Kidney (tissue), 14 donors: ENCODE measurements around the gene MACROD1. TPM values are rescaled to one million over a fixed set of nuclear protein-coding genes. Genes with fewer than 3 reads are reported as not detected.
A peak's percentile ranks its signal among the peaks of the same experiment; 100 is the strongest.
"Not testable (repeated sequence)": the region's sequence is repeated elsewhere in the genome, so short reads cannot be mapped to it uniquely, and the experiment has no call there.

Experiments
- DNase-seq, 5 donors: peaks; one replicate each; pipeline ENCODE4 v3.0.0-alpha.2; 2013 to 2020
- FAIRE-seq: peaks from 2 replicates; lab custom pipeline; 2012; peaks lifted over from hg19 to GRCh38; lab: Jason Lieb, UNC
- H3K27ac ChIP-seq, 2 donors: one replicate each; pipeline ENCODE4 v1.7.0; 2013; ENCODE audit warnings: low read depth in 2 of 2, low read length in 2 of 2, inconsistent platforms in 1 of 2
- H3K27me3 ChIP-seq: one replicate; pipeline ENCODE4 v1.7.1; 2013; ENCODE audit warnings: low read length, inconsistent platforms; ENCODE audit not compliant: control insufficient read depth, insufficient read depth
- H3K36me3 ChIP-seq, 3 donors: one replicate each; pipeline versions ENCODE4 v1.7.0 to v1.7.1; 2013; ENCODE audit warnings: low read length in 3 of 3, control low read depth in 1 of 3, inconsistent platforms in 1 of 3; ENCODE audit not compliant: insufficient read depth in 3 of 3, control insufficient read depth in 2 of 3
- H3K4me1 ChIP-seq, 3 donors: one replicate each; pipeline versions ENCODE4 v1.7.0 to v1.7.1; 2013; ENCODE audit warnings: low read length in 3 of 3, inconsistent platforms in 1 of 3, low read depth in 1 of 3; ENCODE audit not compliant: control insufficient read depth in 2 of 3, insufficient read depth in 2 of 3
- H3K4me3 ChIP-seq, 3 donors: one replicate each; pipeline versions ENCODE4 v1.7.0 to v1.8.1; 2013; ENCODE audit warnings: low read length in 3 of 3, control low read depth in 1 of 3, inconsistent platforms in 1 of 3
- H3K9ac ChIP-seq, 3 donors: one replicate each; pipeline versions ENCODE4 v1.7.0 to v1.7.1; 2013; ENCODE audit warnings: low read length in 3 of 3, control low read depth in 1 of 3, inconsistent platforms in 1 of 3
- H3K9me3 ChIP-seq, 3 donors: one replicate each; pipeline versions ENCODE4 v1.7.0 to v1.7.1; 2013; ENCODE audit warnings: low read length in 3 of 3, control low read depth in 1 of 3, inconsistent platforms in 1 of 3; ENCODE audit not compliant: control insufficient read depth in 2 of 3, insufficient read depth in 1 of 3
- intact Hi-C: fragments of 100-400 bp; cut with DNase I; formaldehyde crosslinking; loops from one replicate; pipeline ENCODE4 v1.11.1; 2022
- polyA plus RNA-seq: library from polyadenylated mRNA; stranded (reverse); fragments of 350-450 nt; fragmentation: Illumina TruSeq; extraction: RNeasy Lipid Tissue Mini Kit (QIAGEN cat#74804); gene quantifications from one replicate; pipeline ENCODE4 v1.2.3, GENCODE V29; 2014; ENCODE audit warnings: low read depth, low replicate concordance; ENCODE audit not compliant: insufficient read depth
- total RNA-seq: library from RNA; stranded (reverse); fragmentation: NEBNext Ultra II Directional; extraction: Animal tissue kit (Norgen Biotek cat#: 25700); gene quantifications from one replicate; pipeline ENCODE4 v1.2.1, GENCODE V29; 2021
- TF ChIP-seq, protein P1 (sequence below): IDR thresholded peaks from 3 replicates; pipeline ENCODE4 v1.5.1; 2012; ENCODE audit warnings: mild to moderate bottlenecking, moderate library complexity, borderline replicate concordance; ENCODE audit not compliant: insufficient read depth; ENCODE audit errors: extremely low read depth
- donor health status: control.
- donor health status: control.
- donor health status: control.
- donor health status: control.
- donor health status: control.
- donor health status: DM: yes; HTN: yes; CAD: no.
- donor health status: Normal renal cell carcinoma (clear cell type).

MACROD1 gene
- total and polyA plus RNA-seq, 2 donors from 2014 or later, result 27.8 to 176 TPM

DNA sequence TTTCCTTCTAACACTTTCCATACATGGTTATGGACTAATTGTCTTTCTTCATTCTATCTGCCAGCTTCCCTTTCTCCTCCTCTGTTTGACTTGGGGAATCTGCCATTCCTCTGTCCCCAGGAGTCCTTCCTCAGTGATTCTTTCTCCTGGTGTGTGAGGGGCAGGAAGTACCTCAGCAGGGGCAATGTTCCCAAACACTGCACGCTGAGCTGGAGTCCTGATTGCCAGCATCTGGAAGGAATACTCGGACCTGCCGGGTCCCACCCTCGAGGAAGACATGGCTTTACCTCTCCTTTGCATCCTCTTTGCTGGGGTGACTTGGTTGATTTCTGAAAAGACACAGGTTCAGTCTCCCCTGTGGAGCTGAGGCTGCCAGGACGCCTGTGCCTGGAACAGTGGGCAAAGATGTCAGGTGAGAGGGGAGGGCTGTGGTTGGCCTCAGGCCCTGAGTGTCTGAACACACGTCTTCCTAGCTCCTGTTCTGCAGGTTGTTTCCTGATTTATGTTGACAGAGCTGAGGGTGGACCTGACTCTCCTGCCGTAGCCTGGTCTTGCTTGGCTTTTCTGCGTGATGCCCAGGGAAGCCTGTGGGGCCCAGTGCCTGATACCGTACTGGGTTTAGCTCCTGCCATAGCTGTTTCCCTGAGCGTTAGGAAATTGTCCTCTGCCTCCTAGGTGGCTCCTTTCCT is 187.2 kb downstream of the MACROD1 start:
- intact Hi-C loops, result no loop called here
- Histone ChIP-seq H3K27me3 (no peaks in the 10 kb centered on the region), H3K4me3 (no peak overlapping the region), H3K9ac (peak overlapping the region in 1 of 3 donors; percentile 34), H3K36me3 (peaks cover 0 to 5% (median 2%) of the 10 kb centered on the region in 3 donors), H3K27ac (no peak overlapping the region), H3K4me1 (peaks cover 0 to 11% (median 5%) of the 10 kb centered on the region in 3 donors), H3K9me3 (no peaks in the 10 kb centered on the region)
- no peak for DNase-seq
- FAIRE-seq, result no peak
- TF ChIP-seq, protein P1, sequence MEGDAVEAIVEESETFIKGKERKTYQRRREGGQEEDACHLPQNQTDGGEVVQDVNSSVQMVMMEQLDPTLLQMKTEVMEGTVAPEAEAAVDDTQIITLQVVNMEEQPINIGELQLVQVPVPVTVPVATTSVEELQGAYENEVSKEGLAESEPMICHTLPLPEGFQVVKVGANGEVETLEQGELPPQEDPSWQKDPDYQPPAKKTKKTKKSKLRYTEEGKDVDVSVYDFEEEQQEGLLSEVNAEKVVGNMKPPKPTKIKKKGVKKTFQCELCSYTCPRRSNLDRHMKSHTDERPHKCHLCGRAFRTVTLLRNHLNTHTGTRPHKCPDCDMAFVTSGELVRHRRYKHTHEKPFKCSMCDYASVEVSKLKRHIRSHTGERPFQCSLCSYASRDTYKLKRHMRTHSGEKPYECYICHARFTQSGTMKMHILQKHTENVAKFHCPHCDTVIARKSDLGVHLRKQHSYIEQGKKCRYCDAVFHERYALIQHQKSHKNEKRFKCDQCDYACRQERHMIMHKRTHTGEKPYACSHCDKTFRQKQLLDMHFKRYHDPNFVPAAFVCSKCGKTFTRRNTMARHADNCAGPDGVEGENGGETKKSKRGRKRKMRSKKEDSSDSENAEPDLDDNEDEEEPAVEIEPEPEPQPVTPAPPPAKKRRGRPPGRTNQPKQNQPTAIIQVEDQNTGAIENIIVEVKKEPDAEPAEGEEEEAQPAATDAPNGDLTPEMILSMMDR, result no peak

DNA sequence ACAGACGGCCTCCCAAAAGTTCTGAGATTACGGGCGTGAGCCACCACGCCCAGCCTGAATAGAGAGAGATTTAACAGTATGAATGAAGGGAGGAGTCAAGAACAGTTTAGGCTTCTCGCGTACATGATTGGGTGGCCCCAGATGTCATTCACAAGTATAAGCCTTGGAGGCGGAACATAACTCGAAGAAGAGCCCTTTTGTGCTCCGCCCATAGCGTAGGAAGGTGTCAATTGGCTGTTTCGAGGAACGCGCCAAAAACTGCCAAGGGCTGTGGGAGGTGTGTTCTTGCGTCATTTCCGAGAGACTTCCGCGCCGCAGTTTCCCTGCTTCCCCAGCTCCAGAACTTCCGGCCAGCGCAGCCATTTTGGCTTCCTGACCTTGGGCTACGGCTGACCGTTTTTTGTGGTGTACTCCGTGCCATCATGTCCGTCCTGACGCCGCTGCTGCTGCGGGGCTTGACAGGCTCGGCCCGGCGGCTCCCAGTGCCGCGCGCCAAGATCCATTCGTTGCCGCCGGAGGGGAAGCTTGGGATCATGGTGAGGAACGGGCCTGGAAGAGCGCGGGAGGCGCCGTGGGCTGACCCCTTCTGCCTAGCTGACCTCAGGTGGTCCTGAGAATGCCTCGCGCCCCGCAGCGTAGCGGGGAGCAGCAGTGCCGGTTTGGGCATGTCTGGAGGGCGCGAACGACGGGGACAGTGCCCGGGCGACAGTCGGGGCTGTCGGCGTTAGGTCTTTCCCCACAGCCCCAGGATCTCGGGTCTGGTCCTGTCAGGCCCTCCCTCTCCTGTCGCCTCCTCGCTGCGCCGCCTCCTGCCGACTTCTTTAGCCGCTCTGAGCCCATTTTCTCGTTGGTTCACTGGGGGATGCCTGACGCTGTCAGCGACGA is 191.4 kb downstream of the MACROD1 start, which contains the start of gene COX8A:
Gene COX8A, plus strand, starts transcription at position 362 of the 885 bp plus-strand sequence. Its CDS starts 61 bp downstream, at position 423.
- H3K9ac ChIP-seq, result peak within 1 kb of the TSS; percentile 73 to 99 (median 77)
- peaks cover 0 to 5% (median 2%) of the 10 kb centered on the region in 3 donors for H3K36me3 ChIP-seq
- no peaks in the 10 kb centered on the region for H3K9me3 ChIP-seq
- no peaks in the 10 kb centered on the region for H3K27me3 ChIP-seq
- TF ChIP-seq, protein P1, result no peak
- H3K4me1 ChIP-seq, result peaks cover 0 to 11% (median 5%) of the 10 kb centered on the region in 3 donors
- FAIRE-seq, result peak; percentile 98
- peak within 1 kb of the TSS; percentile 81 to 97 (median 87) for H3K4me3 ChIP-seq
- peak within 1 kb of the TSS; percentile 94 to 99 for H3K27ac ChIP-seq
- DNase-seq, result peak; percentile 98 to 100 (median 99)
- intact Hi-C loops, result no loop called here

GRCh38 chr11:63973912-63974258 is 192.0 kb downstream of the MACROD1 start:
- H3K27me3 ChIP-seq, H3K9ac ChIP-seq, FAIRE-seq, H3K27ac ChIP-seq, H3K9me3 ChIP-seq, DNase-seq, intact Hi-C loops, H3K36me3 ChIP-seq: not testable (repeated sequence)
- Histone ChIP-seq H3K4me3 (peak overlapping the region in 1 of 3 donors; percentile 81), H3K4me1 (peaks cover 0 to 11% (median 5%) of the 10 kb centered on the region in 3 donors)

DNA sequence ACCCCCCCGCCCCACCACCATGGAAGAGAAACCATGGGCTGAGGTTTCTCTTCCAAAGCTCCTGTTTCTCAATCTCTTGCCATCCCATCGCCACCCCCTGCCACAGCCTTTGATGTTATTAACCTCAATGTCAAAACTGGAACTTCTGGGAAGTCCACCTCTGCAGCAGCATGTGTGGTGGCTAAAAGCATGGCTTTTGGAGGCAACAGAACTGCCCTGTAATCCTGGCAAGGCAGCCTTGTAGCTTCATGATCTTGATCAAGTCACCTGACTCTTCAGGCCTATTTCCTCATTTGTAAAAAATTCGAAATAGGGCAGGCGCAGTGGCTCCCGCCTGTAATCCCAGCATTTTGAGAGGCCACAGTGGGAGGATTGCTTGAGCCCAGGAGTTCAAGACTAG is 195.0 kb downstream of the MACROD1 start:
- Histone ChIP-seq H3K9ac (no peak overlapping the region), H3K4me1 (peaks cover 0 to 4% (median 0%) of the 10 kb centered on the region in 3 donors), H3K27me3 (no peaks in the 10 kb centered on the region), H3K27ac (no peak overlapping the region), H3K9me3 (no peaks in the 10 kb centered on the region), H3K36me3 (no peaks in the 10 kb centered on the region), H3K4me3 (no peak overlapping the region)
- DNase-seq (no peak), FAIRE-seq (no peak)
- TF ChIP-seq, protein P1, result no peak
- intact Hi-C loops, result no loop called here
